Measurements from ENCODE around the gene NELFA. TPM values are rescaled to one million over a fixed set of nuclear protein-coding genes. Genes with fewer than 3 reads are reported as not detected.

The NELFA gene
- total RNA-seq, 1 experiment from 2014 or later: 19.4 TPM

GRCh38 chr4:1983846-1984405 lies 24.8 kb downstream of the NELFA start:
- no peak for DNase-seq (ENCODE audit: extremely low read depth, low read depth)

- no peak for DNase-seq (ENCODE audit: extremely low read depth, low read depth)
Measured at GRCh38 chr4:1983053-1983845, 25.5 kb downstream of the NELFA start.

GRCh38 chr4:1982124-1983052 lies 26.4 kb downstream of the NELFA start:
- no peak for DNase-seq (ENCODE audit: extremely low read depth, low read depth)

GRCh38 chr4:1981251-1982058 lies 27.3 kb downstream of the NELFA start:
- peak; percentile 24 for DNase-seq (ENCODE audit: extremely low read depth, low read depth)

- DNase-seq (ENCODE audit: extremely low read depth, low read depth): no peak
Measured at GRCh38 chr4:1980561-1981041, 28.2 kb downstream of the NELFA start.

GRCh38 chr4:1979477-1980196 lies 29.1 kb downstream of the NELFA start:
- DNase-seq (ENCODE audit: extremely low read depth, low read depth): no peak

GRCh38 chr4:1978741-1979476 lies 29.9 kb downstream of the NELFA start:
- no peak for DNase-seq (ENCODE audit: extremely low read depth, low read depth)

GRCh38 chr4:1978226-1978625 lies 30.5 kb downstream of the NELFA start:
- DNase-seq (ENCODE audit: extremely low read depth, low read depth): no peak

- DNase-seq (ENCODE audit: extremely low read depth, low read depth): no peak
Measured at GRCh38 chr4:1976416-1977352, 32.1 kb downstream of the NELFA start.

- no peak for DNase-seq (ENCODE audit: extremely low read depth, low read depth)
Measured at GRCh38 chr4:1975880-1976279, 32.9 kb downstream of the NELFA start.

- DNase-seq (ENCODE audit: extremely low read depth, low read depth): no peak
Measured at GRCh38 chr4:1975391-1975801, 33.4 kb downstream of the NELFA start.

- DNase-seq (ENCODE audit: extremely low read depth, low read depth): no peak
Measured at GRCh38 chr4:1974840-1975239, 33.9 kb downstream of the NELFA start.

- no peak for DNase-seq (ENCODE audit: extremely low read depth, low read depth)
Measured at GRCh38 chr4:1973661-1974060, 35.1 kb downstream of the NELFA start.

- DNase-seq (ENCODE audit: extremely low read depth, low read depth): no peak
Measured at GRCh38 chr4:1973218-1973617, 35.6 kb downstream of the NELFA start.

GRCh38 chr4:1972414-1972813 lies 36.4 kb downstream of the NELFA start:
- DNase-seq (ENCODE audit: extremely low read depth, low read depth): no peak

GRCh38 chr4:1971456-1972200 lies 37.1 kb downstream of the NELFA start:
- no peak for DNase-seq (ENCODE audit: extremely low read depth, low read depth)

GRCh38 chr4:1970926-1971325 lies 37.8 kb downstream of the NELFA start:
- DNase-seq (ENCODE audit: extremely low read depth, low read depth): no peak

All from NCI-H460 (cell line).